IMR-90 (cell line): ENCODE results near the gene CEL. TPM values are rescaled to one million over a fixed set of nuclear protein-coding genes. Genes with fewer than 3 reads are reported as not detected.

Experiments
- ATAC-seq: fragments of 200-7000 bp; cut with Tn5 transposase; 2 replicates; pipeline ENCODE4 v1.9.1; 2020; ENCODE audit warnings: low read depth, mild to moderate bottlenecking, moderate library complexity
- BruUV-seq: library from RNA; stranded (reverse); fragments of 400-500 nt; replicated peaks from 2 replicates; lab custom pipeline; 2021; lab: Mats Ljungman, UMichigan
- CTCF ChIA-PET: fragments of 300-600 bp; formaldehyde crosslinking; extraction: SDS; loops from one replicate; lab custom pipeline; 2021; ENCODE audit warnings: antibody characterized with exemption; lab: Yijun Ruan, JAX
- POLR2A ChIA-PET: fragments of 300-600 bp; sonication (Branson Sonifier 250); formaldehyde crosslinking; loops from one replicate; lab custom pipeline; 2022; ENCODE audit warnings: antibody characterized with exemption; ENCODE audit not compliant: unreplicated experiment; lab: Charles Lee
- DNase-seq: peaks from one replicate; pipeline ENCODE4 v3.0.0; 2013
- H2AFZ ChIP-seq: replicated peaks from 2 replicates; pipeline ENCODE3; 2013; ENCODE audit warnings: low read length, mild to moderate bottlenecking; ENCODE audit not compliant: poor library complexity
- H2AK5ac ChIP-seq: 2 replicates; pipeline ENCODE4 v1.6.1; 2013; ENCODE audit warnings: low read depth, low read length, inconsistent platforms
- H2AK9ac ChIP-seq: replicated peaks from 2 replicates; pipeline ENCODE3; 2013; ENCODE audit warnings: mild to moderate bottlenecking, low read depth, low read length, moderate library complexity; ENCODE audit not compliant: poor library complexity
- H2BK120ac ChIP-seq: 2 replicates; pipeline ENCODE4 v1.6.1; 2013; ENCODE audit warnings: low read depth, low read length, inconsistent platforms
- H2BK15ac ChIP-seq: 3 replicates; pipeline ENCODE4 v1.6.1; 2013; ENCODE audit warnings: low read depth, low read length, inconsistent platforms
- H2BK20ac ChIP-seq: 2 replicates; pipeline ENCODE4 v1.6.1; 2013; ENCODE audit warnings: low read depth, mild to moderate bottlenecking, inconsistent platforms, low read length, moderate library complexity
- H2BK5ac ChIP-seq: 2 replicates; pipeline ENCODE4 v1.6.1; 2013; ENCODE audit warnings: mild to moderate bottlenecking, low read depth, low read length, inconsistent platforms; ENCODE audit not compliant: poor library complexity, severe bottlenecking
- H3K14ac ChIP-seq: replicated peaks from 2 replicates; pipeline ENCODE4 v1.6.1; 2013; ENCODE audit warnings: low read depth, low read length, inconsistent platforms
- H3K18ac ChIP-seq: 2 replicates; pipeline ENCODE4 v1.6.1; 2013; ENCODE audit warnings: low read depth, low read length, control low read depth
- H3K23ac ChIP-seq: 2 replicates; pipeline ENCODE4 v1.6.1; 2013; ENCODE audit warnings: low read depth, low read length, inconsistent platforms
- H3K27ac ChIP-seq: 2 replicates; pipeline ENCODE4 v1.5.1; 2013; ENCODE audit warnings: mild to moderate bottlenecking, control low read depth, low read length; ENCODE audit not compliant: insufficient read depth
- H3K27me3 ChIP-seq: 2 replicates; pipeline ENCODE4 v1.6.1; 2013; ENCODE audit warnings: low read length; ENCODE audit not compliant: control insufficient read depth, insufficient read depth
- H3K36me3 ChIP-seq: 2 replicates; pipeline ENCODE4 v1.6.1; 2013; ENCODE audit warnings: low read length, mixed read lengths; ENCODE audit not compliant: control insufficient read depth, insufficient read depth
- H3K4ac ChIP-seq: 2 replicates; pipeline ENCODE4 v1.6.1; 2013; ENCODE audit warnings: low read depth, low read length, inconsistent platforms
- H3K4me1 ChIP-seq: 2 replicates; pipeline ENCODE4 v1.6.1; 2013; ENCODE audit warnings: low read length, mixed read lengths; ENCODE audit not compliant: control insufficient read depth, insufficient read depth
- H3K4me2 ChIP-seq: 2 replicates; pipeline ENCODE4 v1.6.1; 2013; ENCODE audit warnings: low read depth, mild to moderate bottlenecking, control low read depth, low read length, moderate library complexity
- H3K4me3 ChIP-seq: 2 replicates; pipeline ENCODE4 v1.5.1; 2013; ENCODE audit warnings: low read depth, mild to moderate bottlenecking, control low read depth, low read length, moderate library complexity; ENCODE audit not compliant: insufficient read depth
- H3K56ac ChIP-seq: 2 replicates; pipeline ENCODE4 v1.6.1; 2013; ENCODE audit warnings: low read length, inconsistent platforms; ENCODE audit not compliant: insufficient read depth; ENCODE audit errors: extremely low read depth
- H3K79me1 ChIP-seq, 2 experiments: 2 replicates each; pipeline ENCODE4 v1.6.1; 2013; ENCODE audit warnings: low read length in 2 of 2, inconsistent platforms in 1 of 2, low read depth in 1 of 2
- H3K9ac ChIP-seq: 2 replicates; pipeline ENCODE4 v1.6.1; 2013; ENCODE audit warnings: low read depth, low read length, control low read depth
- H3K9me1 ChIP-seq: 2 replicates; pipeline ENCODE4 v1.6.1; 2013; ENCODE audit warnings: low read length, inconsistent platforms; ENCODE audit not compliant: insufficient read depth
- H3K9me3 ChIP-seq: 2 replicates; pipeline ENCODE4 v1.6.1; 2013; ENCODE audit warnings: low read length; ENCODE audit not compliant: control insufficient read depth, insufficient read depth
- H4K20me1 ChIP-seq: 2 replicates; pipeline ENCODE4 v1.6.1; 2013; ENCODE audit warnings: low read length, inconsistent platforms; ENCODE audit not compliant: insufficient read depth
- H4K5ac ChIP-seq: 2 replicates; pipeline ENCODE4 v1.6.1; 2013; ENCODE audit warnings: mild to moderate bottlenecking, low read depth, low read length, control low read depth
- H4K8ac ChIP-seq, 2 experiments: 2 replicates each; pipeline ENCODE4 v1.6.1; 2013; ENCODE audit warnings: low read depth in 2 of 2, low read length in 2 of 2, control low read depth in 1 of 2, inconsistent platforms in 1 of 2
- H4K91ac ChIP-seq: 2 replicates; pipeline ENCODE4 v1.6.1; 2013; ENCODE audit warnings: low read depth, low read length, inconsistent platforms; ENCODE audit not compliant: insufficient read depth
- BHLHE40 ChIP-seq: fragments of 150-350 bp; IDR thresholded peaks from 2 replicates; pipeline ENCODE4 v1.6.1; 2016; ENCODE audit warnings: mild to moderate bottlenecking, low read depth, low read length
- MAFK ChIP-seq: IDR thresholded peaks from 2 replicates; pipeline ENCODE4 v1.6.1; 2012; ENCODE audit warnings: low read depth, low read length, improper control_type of control experiment
- MXI1 ChIP-seq: IDR thresholded peaks from 2 replicates; pipeline ENCODE4 v1.6.1; 2012; ENCODE audit warnings: low read depth, mild to moderate bottlenecking, low read length, moderate library complexity, borderline replicate concordance
- NFE2L2 ChIP-seq: fragments of 150-350 bp; IDR thresholded peaks from 2 replicates; pipeline ENCODE4 v1.6.1; 2016; ENCODE audit warnings: low read depth, mild to moderate bottlenecking, low read length
- POLR2A ChIP-seq: IDR thresholded peaks from 2 replicates; pipeline ENCODE4 v1.6.1; 2012; ENCODE audit warnings: mild to moderate bottlenecking, low read depth, low read length
- RAD21 ChIP-seq: IDR thresholded peaks from 2 replicates; pipeline ENCODE4 v1.6.1; 2012; ENCODE audit warnings: low read length, improper control_type of control experiment
- WGBS, 2 experiments: methylation state at CpG; one replicate each; pipeline versions ENCODE4 v1.1.5 to v1.1.7; 2013; ENCODE audit warnings: missing lambda C conversion rate in 2 of 2; ENCODE audit not compliant: insufficient read length in 1 of 2; ENCODE audit errors: extremely low coverage in 2 of 2; 5-methylcytosine and 5-hydroxymethylcytosine counted together
- dilution Hi-C: fragments of 300-500 bp; cut with HindIII; formaldehyde crosslinking; loops from one replicate; pipeline ENCODE4 v1.14.3; 2018; ENCODE audit warnings: low sequenced_read_pairs; ENCODE audit not compliant: unreplicated experiment
- in situ Hi-C: fragments of 300-500 bp; cut with MboI; formaldehyde crosslinking; loops from 3 replicates; pipeline ENCODE4 v1.14.3; 2019; ENCODE audit warnings: low sequenced_read_pairs, inconsistent platforms, mixed read lengths
- intact Hi-C: fragments of 100-400 bp; cut with micrococcal nuclease; formaldehyde crosslinking; loops from 2 replicates; pipeline ENCODE4 v1.10.0; 2022
- polyA plus RNA-seq, 3 experiments: library from polyadenylated mRNA; depleted of rRNA; stranded (reverse); fragments of >200 nt; gene quantifications; 2 replicates each; pipeline ENCODE4 v1.2.3, GENCODE V29; 2012; ENCODE audit warnings: low replicate concordance in 1 of 3
- total RNA-seq: library from RNA; depleted of rRNA; stranded (reverse); fragments of >200 nt; gene quantifications from 2 replicates; pipeline ENCODE4 v1.2.3, GENCODE V29; 2012
- TF ChIP-seq, protein P1 (sequence below): conservative IDR thresholded peaks from 2 replicates; pipeline ENCODE4 v1.5.1; 2012; ENCODE audit warnings: mild to moderate bottlenecking, low read depth, low read length, improper control_type of control experiment
- TF ChIP-seq, protein P2 (sequence below): fragments of 150-350 bp; IDR thresholded peaks from 2 replicates; pipeline ENCODE4 v1.6.1; 2016; ENCODE audit warnings: low read depth, mild to moderate bottlenecking, low read length, moderate library complexity, borderline replicate concordance

CEL gene
- total and polyA plus RNA-seq, 2 of the 4 experiments (the other 2 are of a cell fraction) = under 0.01 to 0.75 TPM

DNA sequence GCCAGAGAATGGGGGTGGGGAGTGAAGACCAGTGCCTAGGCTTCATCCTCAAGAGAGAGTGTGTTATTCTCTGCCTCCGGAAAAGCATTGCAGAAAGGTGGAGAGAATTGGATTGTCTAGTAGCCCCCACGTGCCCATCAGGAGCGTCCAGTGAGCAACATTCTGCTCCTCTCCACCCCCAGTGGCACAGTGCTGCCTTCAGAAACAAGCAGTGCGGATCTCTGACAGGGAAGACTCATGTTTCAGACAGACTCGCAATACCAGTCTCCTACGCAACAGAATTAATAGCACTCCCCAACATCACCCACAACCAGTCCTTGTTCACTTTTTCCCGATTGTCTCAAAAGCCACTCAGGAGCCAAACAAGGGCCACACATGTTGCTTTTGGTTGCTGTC lies 14.9 kb upstream of the CEL start:
- no peaks in the 10 kb centered on the region for H3K27me3 ChIP-seq
- no peak overlapping the region for H2BK5ac ChIP-seq
- DNase-seq (no peak), ATAC-seq (no peak)
- ChIA-PET POLR2A (no interaction called here), CTCF (no interaction called here)
- H2BK120ac ChIP-seq = no peak overlapping the region
- no peak overlapping the region for H3K56ac ChIP-seq
- 100% methylated on average over 1 of the region's 7 CpGs; no CpG with 5 or more reads in 1 of the 2 experiments for WGBS, 2 experiments
- H2AK5ac ChIP-seq = no peak overlapping the region
- no peak overlapping the region for H4K91ac ChIP-seq
- no peak overlapping the region for H3K4ac ChIP-seq
- no peak overlapping the region for H3K14ac ChIP-seq
- BruUV-seq = no TSS peak
- no peak overlapping the region for H3K27ac ChIP-seq
- in situ Hi-C loops (loop anchor here (5.0 to 25.0 kb wide), 2 partner anchors 105 to 440 kb away; partner anchors contain the start of gene SLC2A6), dilution Hi-C loops (no loop called here), intact Hi-C loops (no loop called here)
- no peak overlapping the region for H2AFZ ChIP-seq
- H3K79me1 ChIP-seq = peaks cover 6 to 27% of the 10 kb centered on the region in 2 experiments; a peak in 3 of 4 replicates
- no peaks in the 10 kb centered on the region for H3K9me3 ChIP-seq
- H2BK20ac ChIP-seq = no peak overlapping the region
- H4K8ac ChIP-seq = no peak overlapping the region
- no peak overlapping the region for H3K4me2 ChIP-seq
- no peaks in the 10 kb centered on the region for H3K9me1 ChIP-seq
- no peak overlapping the region for H4K5ac ChIP-seq
- peaks cover 16% of the 10 kb centered on the region for H4K20me1 ChIP-seq
- no peak overlapping the region for H3K18ac ChIP-seq
- no peak overlapping the region for H2AK9ac ChIP-seq
- H3K36me3 ChIP-seq = peaks cover 69% of the 10 kb centered on the region
- TF ChIP-seq POLR2A (no peak), MXI1 (no peak), BHLHE40 (no peak), NFE2L2 (no peak), RAD21 (no peak), MAFK (no peak)
- TF ChIP-seq, protein P1, sequence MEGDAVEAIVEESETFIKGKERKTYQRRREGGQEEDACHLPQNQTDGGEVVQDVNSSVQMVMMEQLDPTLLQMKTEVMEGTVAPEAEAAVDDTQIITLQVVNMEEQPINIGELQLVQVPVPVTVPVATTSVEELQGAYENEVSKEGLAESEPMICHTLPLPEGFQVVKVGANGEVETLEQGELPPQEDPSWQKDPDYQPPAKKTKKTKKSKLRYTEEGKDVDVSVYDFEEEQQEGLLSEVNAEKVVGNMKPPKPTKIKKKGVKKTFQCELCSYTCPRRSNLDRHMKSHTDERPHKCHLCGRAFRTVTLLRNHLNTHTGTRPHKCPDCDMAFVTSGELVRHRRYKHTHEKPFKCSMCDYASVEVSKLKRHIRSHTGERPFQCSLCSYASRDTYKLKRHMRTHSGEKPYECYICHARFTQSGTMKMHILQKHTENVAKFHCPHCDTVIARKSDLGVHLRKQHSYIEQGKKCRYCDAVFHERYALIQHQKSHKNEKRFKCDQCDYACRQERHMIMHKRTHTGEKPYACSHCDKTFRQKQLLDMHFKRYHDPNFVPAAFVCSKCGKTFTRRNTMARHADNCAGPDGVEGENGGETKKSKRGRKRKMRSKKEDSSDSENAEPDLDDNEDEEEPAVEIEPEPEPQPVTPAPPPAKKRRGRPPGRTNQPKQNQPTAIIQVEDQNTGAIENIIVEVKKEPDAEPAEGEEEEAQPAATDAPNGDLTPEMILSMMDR = no peak
- TF ChIP-seq, protein P2, sequence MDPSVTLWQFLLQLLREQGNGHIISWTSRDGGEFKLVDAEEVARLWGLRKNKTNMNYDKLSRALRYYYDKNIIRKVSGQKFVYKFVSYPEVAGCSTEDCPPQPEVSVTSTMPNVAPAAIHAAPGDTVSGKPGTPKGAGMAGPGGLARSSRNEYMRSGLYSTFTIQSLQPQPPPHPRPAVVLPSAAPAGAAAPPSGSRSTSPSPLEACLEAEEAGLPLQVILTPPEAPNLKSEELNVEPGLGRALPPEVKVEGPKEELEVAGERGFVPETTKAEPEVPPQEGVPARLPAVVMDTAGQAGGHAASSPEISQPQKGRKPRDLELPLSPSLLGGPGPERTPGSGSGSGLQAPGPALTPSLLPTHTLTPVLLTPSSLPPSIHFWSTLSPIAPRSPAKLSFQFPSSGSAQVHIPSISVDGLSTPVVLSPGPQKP = no peak
- H3K4me1 ChIP-seq = no peaks in the 10 kb centered on the region
- no peak overlapping the region for H2BK15ac ChIP-seq
- no peak overlapping the region for H3K9ac ChIP-seq
- H3K23ac ChIP-seq = no peak overlapping the region
- H3K4me3 ChIP-seq = no peak overlapping the region
